ENCODE data around the gene DSCAM. TPM values are rescaled to one million over a fixed set of nuclear protein-coding genes. Genes with fewer than 3 reads are reported as not detected.

The DSCAM gene
- total and polyA plus RNA-seq, 10 of the 15 experiments (the other 5 are each of a cell fraction or from before 2014, with no cell fraction given), result not detected

GRCh38 chr21:40385883-40386282 lies 461.1 kb downstream of the DSCAM start:
- H3K36me3 ChIP-seq (ENCODE audit: control insufficient read depth in 2 of 2, insufficient read depth in 2 of 2, low read length in 1 of 2), result no peaks in the 10 kb centered on the region
- H3K27ac ChIP-seq (ENCODE audit: control insufficient read depth, insufficient read depth), result no peak overlapping the region
- ChIA-PET SMC1A (ENCODE audit: uncharacterized antibody, unreplicated experiment) (no interaction called here), RAD21 (ENCODE audit: unreplicated experiment) (no interaction called here), POLR2A (no interaction called here), CTCF (no interaction called here)
- WGBS (ENCODE audit: insufficient coverage, insufficient replicate concordance, low lambda C conversion rate, missing lambda C conversion rate), result 45% methylated on average over 6 of the region's 6 CpGs
- H3K9ac ChIP-seq (ENCODE audit: control insufficient read depth, insufficient read depth, low read length), result no peak overlapping the region
- no peak for FAIRE-seq
- intact Hi-C loops (cut with micrococcal nuclease; ENCODE audit: unreplicated experiment) (no loop called here), in situ Hi-C loops (cut with MboI) (no loop called here)
- no peak for DNase-seq (ENCODE audit: low read depth, low spot score)
- no peaks in the 10 kb centered on the region for H3K4me1 ChIP-seq (ENCODE audit: control insufficient read depth, insufficient read depth, low read length)
- TF ChIP-seq BMI1 (IDR thresholded peaks at IDR 0.05; ENCODE audit: borderline replicate concordance), result no peak
- TF ChIP-seq PML (IDR thresholded peaks at IDR 0.05; ENCODE audit: low read length), result no peak
- TF ChIP-seq ZNF217 (IDR thresholded peaks at IDR 0.05), result no peak
- TF ChIP-seq ZZZ3 (IDR thresholded peaks at IDR 0.05; ENCODE audit: control insufficient read depth, insufficient read length, low read depth), result no peak
- no peak for TF ChIP-seq JUND (IDR thresholded peaks at IDR 0.05; ENCODE audit: low read depth, low read length)
- TF ChIP-seq DPF2 (IDR thresholded peaks at IDR 0.05), result no peak
- TF ChIP-seq KLF5 (IDR thresholded peaks at IDR 0.05; ENCODE audit: partially characterized antibody), result no peak
- no peak for TF ChIP-seq SMAD1 (IDR thresholded peaks at IDR 0.05; ENCODE audit: low read depth, partially characterized antibody)
- no peak for ATAC-seq
- no peaks in the 10 kb centered on the region for H4K20me1 ChIP-seq (ENCODE audit: control insufficient read depth, insufficient read depth)
- H2AFZ ChIP-seq (ENCODE audit: control insufficient read depth, low read depth, low read length), result no peak overlapping the region
- H3K27me3 ChIP-seq (replicated peaks in 1 of 2; ENCODE audit: control insufficient read depth in 2 of 2, insufficient read depth in 2 of 2, low read length in 1 of 2), result no peaks in the 10 kb centered on the region
- BruUV-seq (replicated peaks), result no TSS peak
- no peaks in the 10 kb centered on the region; the same call in 2 of the 3 replicates for H3K9me3 ChIP-seq (replicated peaks; ENCODE audit: control insufficient read depth, insufficient read depth, low read length)
- H3K4me3 ChIP-seq, result no peak overlapping the region
- H3K79me2 ChIP-seq (ENCODE audit: control insufficient read depth, insufficient read depth, low read length), result no peaks in the 10 kb centered on the region
- H3K4me2 ChIP-seq (ENCODE audit: control insufficient read depth, insufficient read depth), result no peak overlapping the region

GRCh38 chr21:40383951-40384350 lies 463.0 kb downstream of the DSCAM start:
- no peak for DNase-seq (ENCODE audit: low read depth, low spot score)
- WGBS (ENCODE audit: insufficient coverage, insufficient replicate concordance, low lambda C conversion rate, missing lambda C conversion rate), result 9% methylated on average over 5 of the region's 5 CpGs
- no peak overlapping the region for H3K4me3 ChIP-seq
- ChIA-PET CTCF (no interaction called here), RAD21 (ENCODE audit: unreplicated experiment) (no interaction called here), SMC1A (ENCODE audit: uncharacterized antibody, unreplicated experiment) (no interaction called here), POLR2A (no interaction called here)
- no peak overlapping the region for H3K4me2 ChIP-seq (ENCODE audit: control insufficient read depth, insufficient read depth)
- BruUV-seq (replicated peaks), result no TSS peak
- no peak overlapping the region for H2AFZ ChIP-seq (ENCODE audit: control insufficient read depth, low read depth, low read length)
- no peak for ATAC-seq
- no peak for FAIRE-seq
- H3K27me3 ChIP-seq (replicated peaks in 1 of 2; ENCODE audit: control insufficient read depth in 2 of 2, insufficient read depth in 2 of 2, low read length in 1 of 2), result no peaks in the 10 kb centered on the region
- intact Hi-C loops (cut with micrococcal nuclease; ENCODE audit: unreplicated experiment) (no loop called here), in situ Hi-C loops (cut with MboI) (no loop called here)
- H4K20me1 ChIP-seq (ENCODE audit: control insufficient read depth, insufficient read depth), result no peaks in the 10 kb centered on the region
- no peaks in the 10 kb centered on the region for H3K4me1 ChIP-seq (ENCODE audit: control insufficient read depth, insufficient read depth, low read length)
- H3K9me3 ChIP-seq (replicated peaks; ENCODE audit: control insufficient read depth, insufficient read depth, low read length), result no peaks in the 10 kb centered on the region; the same call in 2 of the 3 replicates
- no peak overlapping the region for H3K9ac ChIP-seq (ENCODE audit: control insufficient read depth, insufficient read depth, low read length)
- no peaks in the 10 kb centered on the region for H3K36me3 ChIP-seq (ENCODE audit: control insufficient read depth in 2 of 2, insufficient read depth in 2 of 2, low read length in 1 of 2)
- no peak overlapping the region for H3K27ac ChIP-seq (ENCODE audit: control insufficient read depth, insufficient read depth)
- H3K79me2 ChIP-seq (ENCODE audit: control insufficient read depth, insufficient read depth, low read length), result no peaks in the 10 kb centered on the region
- TF ChIP-seq SREBF2 (IDR thresholded peaks at IDR 0.05; ENCODE audit: low read length) (no peak), FOXK2 (IDR thresholded peaks at IDR 0.05) (no peak), KDM1A (IDR thresholded peaks at IDR 0.05; ENCODE audit: borderline replicate concordance) (no peak), CBX3 (IDR thresholded peaks at IDR 0.05; ENCODE audit: borderline replicate concordance, low read depth) (no peak), PBX3 (IDR thresholded peaks at IDR 0.05; ENCODE audit: insufficient replicate concordance, low read depth, low read length) (no peak), STAT3 (IDR thresholded peaks at IDR 0.05; ENCODE audit: low read depth, low read length) (no peak), CEBPZ (IDR thresholded peaks at IDR 0.05; ENCODE audit: low read depth, low read length) (no peak)

All from GM12878 (cell line).